Tibial nerve (tissue), 4 donors: Measurements from ENCODE around the gene KAZN.

Experiments
- EP300 ChIP-seq, 2 donors: sonication (generic); formaldehyde crosslinking; IDR thresholded peaks; one replicate each; pipeline ENCODE4 v1.6.1; 2017; ENCODE audit warnings: antibody characterized with exemption in 2 of 2, mild to moderate bottlenecking in 1 of 2
- TF ChIP-seq, protein P1 (sequence below), 5 experiments: fragments of 200-600 bp in 3 of 5; fragments of 450-650 bp in 2 of 5; sonication (generic) in 3 of 5; IDR thresholded peaks; one replicate each; pipeline ENCODE4 v1.5.1; 2016 to 2019; ENCODE audit warnings: antibody characterized with exemption in 5 of 5, mild to moderate bottlenecking in 3 of 5, moderate library complexity in 2 of 5

DNA sequence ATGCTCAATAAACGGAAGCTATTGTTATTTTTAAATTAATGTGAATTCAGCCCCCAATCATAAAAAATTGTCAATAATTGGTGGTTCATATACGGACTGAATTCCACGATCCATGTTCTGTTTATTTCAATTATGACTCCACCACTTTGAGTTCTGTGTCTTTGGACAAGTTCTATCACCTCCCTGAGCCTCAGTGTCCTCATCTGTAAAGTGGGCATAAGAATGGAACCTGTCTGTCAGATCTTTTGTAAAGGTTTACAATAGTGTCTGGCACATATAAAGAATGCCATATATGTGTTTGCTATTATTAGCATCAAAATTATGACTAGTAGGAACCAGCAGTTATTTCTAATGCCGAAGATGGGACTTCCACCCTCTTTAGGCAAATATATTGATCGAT is 183.3 kb downstream of the KAZN start:
- TF ChIP-seq, protein P1, sequence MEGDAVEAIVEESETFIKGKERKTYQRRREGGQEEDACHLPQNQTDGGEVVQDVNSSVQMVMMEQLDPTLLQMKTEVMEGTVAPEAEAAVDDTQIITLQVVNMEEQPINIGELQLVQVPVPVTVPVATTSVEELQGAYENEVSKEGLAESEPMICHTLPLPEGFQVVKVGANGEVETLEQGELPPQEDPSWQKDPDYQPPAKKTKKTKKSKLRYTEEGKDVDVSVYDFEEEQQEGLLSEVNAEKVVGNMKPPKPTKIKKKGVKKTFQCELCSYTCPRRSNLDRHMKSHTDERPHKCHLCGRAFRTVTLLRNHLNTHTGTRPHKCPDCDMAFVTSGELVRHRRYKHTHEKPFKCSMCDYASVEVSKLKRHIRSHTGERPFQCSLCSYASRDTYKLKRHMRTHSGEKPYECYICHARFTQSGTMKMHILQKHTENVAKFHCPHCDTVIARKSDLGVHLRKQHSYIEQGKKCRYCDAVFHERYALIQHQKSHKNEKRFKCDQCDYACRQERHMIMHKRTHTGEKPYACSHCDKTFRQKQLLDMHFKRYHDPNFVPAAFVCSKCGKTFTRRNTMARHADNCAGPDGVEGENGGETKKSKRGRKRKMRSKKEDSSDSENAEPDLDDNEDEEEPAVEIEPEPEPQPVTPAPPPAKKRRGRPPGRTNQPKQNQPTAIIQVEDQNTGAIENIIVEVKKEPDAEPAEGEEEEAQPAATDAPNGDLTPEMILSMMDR (IDR thresholded peaks at IDR 0.05) = no peak
- no peak for TF ChIP-seq EP300 (IDR thresholded peaks at IDR 0.05)
